Body of pancreas (tissue), 4 donors: ENCODE data around the gene FOXK2. TPM values are rescaled to one million over a fixed set of nuclear protein-coding genes. Genes with fewer than 3 reads are reported as not detected.

Source experiments
- ATAC-seq: fragments of 150-250 bp; one replicate; pipeline ENCODE4 v1.9.1; 2016
- DNase-seq, 4 donors: peaks; one replicate each; pipeline ENCODE4 v3.0.0-alpha.2; 2019
- H3K27ac ChIP-seq, 4 donors: fragments of 200-600 bp; sonication (generic); 1 replicate in 3 of 4; 2 replicates in 1 of 4; pipeline versions ENCODE4 v1.5.1 to v1.6.1; 2016 to 2019; ENCODE audit warnings: mild to moderate bottlenecking in 1 of 4, mixed read lengths in 1 of 4, moderate library complexity in 1 of 4
- H3K27me3 ChIP-seq, 2 donors: fragments of 200-600 bp; sonication (generic); one replicate each; pipeline ENCODE4 v1.6.0; 2016; ENCODE audit warnings: mild to moderate bottlenecking in 1 of 2
- H3K36me3 ChIP-seq, 2 donors: fragments of 200-600 bp; sonication (generic); replicated peaks in 1 of 2; 2 replicates each; pipeline ENCODE4 v1.5.1; 2016; ENCODE audit warnings: low read depth in 2 of 2; ENCODE audit not compliant: insufficient read depth in 1 of 2
- H3K4me1 ChIP-seq: fragments of 200-600 bp; sonication (generic); one replicate; pipeline ENCODE4 v1.6.0; 2016
- H3K4me3 ChIP-seq, 2 donors: fragments of 200-600 bp; sonication (generic); 1 replicate in 1 of 2; 2 replicates in 1 of 2; pipeline ENCODE4 v1.5.1; 2016 to 2019
- H3K9me3 ChIP-seq, 3 donors: fragments of 200-600 bp; sonication (generic); 1 replicate in 2 of 3; 2 replicates in 1 of 3; pipeline ENCODE4 v1.5.1; 2016
- POLR2A ChIP-seq, 3 donors: fragments of 450-650 bp; IDR thresholded peaks; one replicate each; pipeline ENCODE4 v1.6.1; 2016; ENCODE audit warnings: antibody characterized with exemption in 3 of 3, mild to moderate bottlenecking in 2 of 3
- WGBS, 2 donors: methylation state at CpG; one replicate each; pipeline ENCODE4 v1.1.5; 2017; 5-methylcytosine and 5-hydroxymethylcytosine counted together
- intact Hi-C: fragments of 100-400 bp; cut with DNase I; formaldehyde crosslinking; loops from one replicate; pipeline ENCODE4 v1.15.1; 2023
- total RNA-seq, 2 donors: library from RNA; depleted of rRNA; stranded (reverse); fragments of >200 nt; gene quantifications; one replicate each; pipeline ENCODE4 v1.1.0, GENCODE V29; 2016
- TF ChIP-seq, protein P1 (sequence below), 7 experiments: fragments of 450-650 bp in 4 of 7; fragments of 200-600 bp in 3 of 7; sonication (generic) in 3 of 7; IDR thresholded peaks; one replicate each; pipeline ENCODE4 v1.5.1; 2016 to 2019; ENCODE audit warnings: antibody characterized with exemption in 7 of 7

Gene FOXK2
- total RNA-seq, 2 donors from 2014 or later = 10.6 to 25.1 TPM

- no peaks in the 10 kb centered on the region for H3K9me3 ChIP-seq
- peaks cover 39% of the 10 kb centered on the region for H3K4me1 ChIP-seq
- H3K27ac ChIP-seq = no peak overlapping the region
- WGBS, 2 donors = 87 to 98% methylated on average over 12 of the region's 12 CpGs
- H3K36me3 ChIP-seq = peaks cover 7 to 9% of the 10 kb centered on the region in 2 donors
- DNase-seq (no peak), ATAC-seq (no peak)
- intact Hi-C loops = no loop called here
- TF ChIP-seq, protein P1, sequence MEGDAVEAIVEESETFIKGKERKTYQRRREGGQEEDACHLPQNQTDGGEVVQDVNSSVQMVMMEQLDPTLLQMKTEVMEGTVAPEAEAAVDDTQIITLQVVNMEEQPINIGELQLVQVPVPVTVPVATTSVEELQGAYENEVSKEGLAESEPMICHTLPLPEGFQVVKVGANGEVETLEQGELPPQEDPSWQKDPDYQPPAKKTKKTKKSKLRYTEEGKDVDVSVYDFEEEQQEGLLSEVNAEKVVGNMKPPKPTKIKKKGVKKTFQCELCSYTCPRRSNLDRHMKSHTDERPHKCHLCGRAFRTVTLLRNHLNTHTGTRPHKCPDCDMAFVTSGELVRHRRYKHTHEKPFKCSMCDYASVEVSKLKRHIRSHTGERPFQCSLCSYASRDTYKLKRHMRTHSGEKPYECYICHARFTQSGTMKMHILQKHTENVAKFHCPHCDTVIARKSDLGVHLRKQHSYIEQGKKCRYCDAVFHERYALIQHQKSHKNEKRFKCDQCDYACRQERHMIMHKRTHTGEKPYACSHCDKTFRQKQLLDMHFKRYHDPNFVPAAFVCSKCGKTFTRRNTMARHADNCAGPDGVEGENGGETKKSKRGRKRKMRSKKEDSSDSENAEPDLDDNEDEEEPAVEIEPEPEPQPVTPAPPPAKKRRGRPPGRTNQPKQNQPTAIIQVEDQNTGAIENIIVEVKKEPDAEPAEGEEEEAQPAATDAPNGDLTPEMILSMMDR (IDR thresholded peaks at IDR 0.05) = no peak
- TF ChIP-seq POLR2A (IDR thresholded peaks at IDR 0.05) = no peak
- H3K27me3 ChIP-seq = no peaks in the 10 kb centered on the region
- H3K4me3 ChIP-seq = no peak overlapping the region
Measured at GRCh38 chr17:82630212-82630611, 110.7 kb downstream of the FOXK2 start.

GRCh38 chr17:82631544-82631943 lies 112.0 kb downstream of the FOXK2 start:
- no peak overlapping the region for H3K27ac ChIP-seq
- H3K36me3 ChIP-seq = peaks cover 1 to 7% of the 10 kb centered on the region in 2 donors
- DNase-seq (no peak), ATAC-seq (no peak)
- no peak for TF ChIP-seq POLR2A (IDR thresholded peaks at IDR 0.05)
- TF ChIP-seq, protein P1 (IDR thresholded peaks at IDR 0.05) = no peak
- H3K27me3 ChIP-seq = no peaks in the 10 kb centered on the region
- peaks cover 52% of the 10 kb centered on the region for H3K4me1 ChIP-seq
- no peaks in the 10 kb centered on the region for H3K9me3 ChIP-seq
- no peak overlapping the region for H3K4me3 ChIP-seq
- intact Hi-C loops = no loop called here
- 69 to 85% methylated on average over 6 of the region's 6 CpGs for WGBS, 2 donors

DNA sequence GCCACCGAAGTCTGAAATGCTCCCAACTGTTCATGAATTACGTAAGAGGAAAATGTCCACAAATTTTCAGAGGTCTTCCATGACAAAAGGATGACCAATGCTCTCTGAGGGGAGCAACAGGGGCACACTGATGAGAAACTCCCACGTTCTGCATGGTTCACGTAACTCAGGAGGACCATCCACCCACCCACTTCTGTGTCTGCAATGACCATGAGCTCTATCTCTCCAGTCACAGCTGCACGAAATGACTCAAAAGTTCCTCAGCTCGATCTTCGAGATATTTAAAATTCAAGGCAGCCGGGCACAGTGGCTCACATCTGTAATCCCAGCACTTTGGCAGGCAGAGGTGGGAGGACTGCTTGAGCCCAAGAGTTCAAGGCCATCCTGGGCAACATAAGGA lies 112.9 kb downstream of the FOXK2 start:
- Histone ChIP-seq H3K27ac (peak overlapping the region in 2 of 4 donors; percentile 12 to 39), H3K4me1 (peaks cover 59% of the 10 kb centered on the region), H3K36me3 (peaks cover 0 to 7% of the 10 kb centered on the region in 2 donors), H3K9me3 (peaks cover 0 to 6% (median 0%) of the 10 kb centered on the region in 3 donors), H3K27me3 (no peaks in the 10 kb centered on the region), H3K4me3 (no peak overlapping the region)
- no peak for DNase-seq
- intact Hi-C loops = no loop called here
- 67 to 73% methylated on average over 8 of the region's 8 CpGs for WGBS, 2 donors
- TF ChIP-seq, protein P1 (IDR thresholded peaks at IDR 0.05) = no peak
- no peak for TF ChIP-seq POLR2A (IDR thresholded peaks at IDR 0.05)
- no peak for ATAC-seq

GRCh38 chr17:82633343-82633742 lies 113.8 kb downstream of the FOXK2 start:
- no peak for DNase-seq

More at GRCh38 chr17:82633343-82633742, 113.8 kb downstream of the FOXK2 start:
- TF ChIP-seq POLR2A (IDR thresholded peaks at IDR 0.05) = no peak
- TF ChIP-seq, protein P1 (IDR thresholded peaks at IDR 0.05) = no peak
- Histone ChIP-seq H3K4me1 (peaks cover 64% of the 10 kb centered on the region), H3K4me3 (no peak overlapping the region), H3K36me3 (peaks cover 0 to 7% of the 10 kb centered on the region in 2 donors), H3K9me3 (peaks cover 0 to 11% (median 0%) of the 10 kb centered on the region in 3 donors), H3K27me3 (no peaks in the 10 kb centered on the region), H3K27ac (peak overlapping the region in 1 of 4 donors; percentile 42)
- intact Hi-C loops = no loop called here
- no peak for ATAC-seq
